Measurements from ENCODE around the gene DAZAP1.

Gene DAZAP1

DNA sequence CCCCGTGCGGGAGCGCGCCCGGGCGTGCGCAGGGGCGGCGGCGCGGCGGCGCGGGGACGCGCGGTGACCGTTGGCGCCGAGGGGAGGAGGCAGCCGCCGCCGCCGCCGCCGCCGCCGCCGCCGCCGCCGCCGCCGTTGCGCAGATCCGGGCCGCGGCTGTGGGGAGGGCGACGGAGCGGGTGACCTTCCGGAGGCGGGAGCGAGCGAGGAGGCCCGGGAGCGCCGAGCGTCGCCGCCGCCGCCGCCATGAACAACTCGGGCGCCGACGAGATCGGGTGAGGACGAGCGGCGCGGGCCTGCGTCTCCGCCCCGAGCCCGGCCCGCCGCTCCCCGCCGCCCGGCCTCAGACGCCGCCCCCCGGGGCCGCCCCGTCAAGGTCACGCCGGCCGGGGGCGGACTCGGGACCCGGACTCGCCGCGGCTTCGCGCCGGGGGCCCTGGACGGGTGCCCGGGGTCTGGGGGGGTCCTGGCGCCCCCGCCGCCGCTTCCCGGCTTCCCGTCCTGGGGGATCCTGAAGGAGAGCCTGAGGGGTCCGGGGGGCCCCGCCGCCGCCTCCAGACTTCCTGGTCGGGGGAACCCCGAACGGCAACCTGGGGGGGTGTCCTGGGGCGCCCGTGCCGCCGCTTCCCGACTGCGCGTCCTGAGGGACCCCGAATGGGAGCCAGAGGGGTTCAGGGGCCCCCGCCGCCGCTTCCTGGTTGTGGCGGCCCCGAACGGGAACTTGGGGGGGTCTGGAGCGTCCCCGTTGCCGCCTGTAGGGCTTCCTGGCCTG lies at the start of gene DAZAP1:
DAZAP1 (plus strand) TSS at position 59 of the 772 bp plus-strand sequence; CDS start at position 247, 188 bp downstream.
- DNase-seq = no peak

DNA sequence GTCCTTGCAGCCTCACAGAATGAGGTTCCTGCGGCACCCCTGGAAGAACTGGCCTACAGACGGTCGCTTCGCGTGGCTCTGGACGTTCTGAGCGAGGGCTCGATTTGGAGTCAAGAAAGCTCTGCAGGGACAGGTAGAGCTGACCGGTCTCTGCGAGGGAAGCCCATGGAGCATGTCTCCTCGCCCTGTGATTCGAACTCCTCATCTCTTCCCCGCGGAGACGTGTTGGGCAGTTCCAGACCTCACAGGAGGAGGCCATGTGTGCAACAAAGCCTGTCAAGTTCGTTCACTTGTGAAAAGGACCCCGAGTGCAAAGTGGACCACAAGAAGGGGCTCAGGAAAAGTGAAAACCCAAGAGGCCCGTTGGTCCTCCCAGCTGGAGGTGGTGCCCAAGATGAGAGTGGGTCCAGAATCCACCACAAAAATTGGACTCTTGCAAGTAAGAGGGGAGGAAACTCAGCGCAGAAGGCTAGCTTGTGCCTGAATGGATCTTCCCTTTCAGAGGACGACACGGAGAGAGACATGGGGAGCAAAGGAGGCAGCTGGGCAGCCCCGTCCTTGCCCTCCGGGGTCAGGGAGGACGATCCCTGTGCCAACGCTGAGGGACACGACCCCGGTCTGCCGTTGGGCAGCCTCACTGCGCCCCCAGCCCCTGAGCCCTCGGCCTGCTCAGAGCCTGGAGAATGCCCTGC lies 47.1 kb upstream of the DAZAP1 start:
- DNase-seq = no peak

DNA sequence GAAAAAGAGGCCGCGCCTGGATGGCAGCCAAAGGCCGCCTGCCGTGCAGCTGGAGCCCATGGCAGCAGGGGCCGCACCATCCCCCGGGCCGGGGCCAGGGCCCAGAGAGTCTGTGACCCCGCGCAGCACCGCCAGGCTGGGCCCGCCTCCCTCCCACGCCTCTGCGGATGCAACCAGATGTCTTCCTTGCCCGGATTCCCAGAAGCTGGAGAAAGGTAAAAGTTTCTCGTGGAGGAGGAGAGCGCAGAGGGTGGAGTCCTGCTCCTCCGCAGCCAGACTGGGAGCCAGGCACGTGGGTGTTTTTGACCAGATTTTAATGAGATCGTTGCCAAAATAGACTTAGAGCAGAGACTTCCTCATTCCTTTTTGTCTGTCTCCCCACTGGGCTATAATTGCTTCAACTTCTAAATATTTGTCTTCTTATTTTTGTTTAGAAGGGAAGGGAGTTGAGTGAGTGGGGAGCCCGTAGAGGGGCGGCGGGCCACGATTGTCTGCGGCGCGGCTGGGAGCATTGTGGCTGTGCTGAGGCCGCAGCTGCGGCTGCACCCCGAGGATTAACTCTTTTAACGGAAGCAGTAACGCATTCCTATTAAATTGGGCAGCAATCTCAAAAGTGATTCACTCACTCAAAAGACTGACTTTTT lies 46.4 kb upstream of the DAZAP1 start:
- no peak for DNase-seq

DNA sequence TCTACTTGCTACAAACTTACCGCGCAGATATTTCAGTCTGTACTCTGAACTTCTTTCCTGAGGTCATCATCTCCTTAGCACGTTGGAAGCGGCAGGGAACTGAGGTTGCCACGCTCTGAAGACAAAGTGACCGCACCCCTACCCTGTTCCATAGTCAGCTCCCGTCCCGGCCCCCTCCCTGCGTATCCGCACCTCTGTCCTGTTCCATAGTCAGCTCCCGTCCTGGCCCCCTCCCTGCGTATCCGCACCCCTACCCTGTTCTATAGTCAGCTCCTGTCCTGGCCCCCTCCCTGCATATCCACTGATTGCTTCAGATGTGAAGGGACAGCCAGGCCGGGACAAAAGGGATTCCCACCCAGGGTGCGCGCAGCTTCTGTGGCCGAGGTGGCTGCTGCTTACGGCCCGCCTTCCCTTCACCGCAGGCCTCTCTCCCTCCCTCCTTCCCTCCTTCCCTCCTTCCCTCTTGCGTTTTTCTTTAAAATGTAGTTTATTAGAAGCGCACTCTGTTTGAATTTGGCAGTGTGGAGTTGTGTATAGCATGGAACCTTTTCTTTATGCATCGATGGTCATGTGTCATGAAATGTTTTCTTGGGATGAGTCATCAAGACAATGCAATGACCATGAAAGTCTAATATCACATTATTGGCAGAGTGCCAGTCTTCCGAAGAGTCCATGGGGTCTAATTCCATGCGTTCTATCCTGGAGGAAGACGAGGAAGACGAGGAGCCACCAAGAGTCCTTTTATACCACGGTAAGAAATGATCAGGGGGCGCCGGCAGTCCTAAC lies 45.6 kb upstream of the DAZAP1 start:
- no peak for DNase-seq

DNA sequence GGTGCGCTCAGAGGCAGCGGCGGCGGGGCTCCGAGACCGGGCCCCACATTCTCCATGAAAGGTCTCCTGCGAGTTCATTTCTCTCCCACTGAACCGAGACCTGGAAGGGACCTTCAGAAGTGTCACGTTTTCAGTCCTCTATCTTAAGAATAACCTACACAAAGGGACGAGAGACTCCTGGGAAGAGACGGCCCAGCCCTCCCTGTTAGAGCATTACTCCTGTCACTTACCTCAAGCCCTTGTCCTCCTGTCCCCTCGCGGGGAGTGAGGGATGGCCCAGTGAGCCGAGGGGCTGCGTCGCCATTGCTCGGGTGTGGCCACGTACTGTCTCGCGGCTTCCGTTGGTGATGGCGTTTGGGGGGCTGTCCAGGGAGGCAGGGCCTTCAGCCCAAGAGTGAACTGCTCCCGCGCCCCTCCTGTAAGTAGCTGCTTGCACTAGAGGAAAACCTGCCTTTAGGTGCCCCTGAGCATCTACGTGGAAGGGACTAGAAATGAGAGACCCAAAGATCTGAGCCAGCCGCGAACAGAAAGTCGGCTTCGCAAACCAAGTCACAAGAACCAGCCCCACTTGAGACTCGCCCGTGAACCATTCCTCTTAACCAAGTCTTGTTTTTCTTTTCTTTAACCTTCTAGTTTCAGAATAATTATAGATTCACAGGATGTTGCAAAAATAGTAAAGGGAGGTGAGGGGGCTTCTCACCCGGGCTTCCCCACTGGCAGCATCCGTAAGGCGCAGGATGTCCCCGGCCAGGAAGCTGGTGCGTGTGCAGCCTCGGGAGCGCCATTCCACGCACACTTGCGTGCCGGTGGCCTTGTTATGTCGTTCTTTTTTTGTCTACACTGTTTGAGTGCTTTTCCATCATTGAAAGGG lies 44.8 kb upstream of the DAZAP1 start:
- no peak for DNase-seq

DNA sequence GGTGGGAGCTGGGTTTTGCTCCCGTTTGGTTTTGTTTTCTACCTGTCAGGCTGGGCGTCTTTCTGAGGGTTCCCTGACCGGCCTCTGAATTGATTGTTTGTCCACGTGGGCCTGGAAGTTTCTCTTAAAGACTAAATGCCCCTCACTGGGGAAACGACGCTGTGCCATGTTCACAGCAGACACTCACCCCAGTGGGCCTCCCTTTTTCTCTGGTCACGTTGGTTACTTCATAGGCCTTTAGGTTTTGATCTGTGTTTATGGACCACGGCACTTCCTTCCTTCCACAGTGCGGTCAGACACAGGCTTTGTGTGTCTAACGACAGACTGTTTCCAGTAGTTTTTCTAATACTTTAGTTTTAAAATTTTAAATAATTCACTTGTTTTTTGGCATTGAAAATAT lies 43.8 kb upstream of the DAZAP1 start:
- DNase-seq = no peak

DNA sequence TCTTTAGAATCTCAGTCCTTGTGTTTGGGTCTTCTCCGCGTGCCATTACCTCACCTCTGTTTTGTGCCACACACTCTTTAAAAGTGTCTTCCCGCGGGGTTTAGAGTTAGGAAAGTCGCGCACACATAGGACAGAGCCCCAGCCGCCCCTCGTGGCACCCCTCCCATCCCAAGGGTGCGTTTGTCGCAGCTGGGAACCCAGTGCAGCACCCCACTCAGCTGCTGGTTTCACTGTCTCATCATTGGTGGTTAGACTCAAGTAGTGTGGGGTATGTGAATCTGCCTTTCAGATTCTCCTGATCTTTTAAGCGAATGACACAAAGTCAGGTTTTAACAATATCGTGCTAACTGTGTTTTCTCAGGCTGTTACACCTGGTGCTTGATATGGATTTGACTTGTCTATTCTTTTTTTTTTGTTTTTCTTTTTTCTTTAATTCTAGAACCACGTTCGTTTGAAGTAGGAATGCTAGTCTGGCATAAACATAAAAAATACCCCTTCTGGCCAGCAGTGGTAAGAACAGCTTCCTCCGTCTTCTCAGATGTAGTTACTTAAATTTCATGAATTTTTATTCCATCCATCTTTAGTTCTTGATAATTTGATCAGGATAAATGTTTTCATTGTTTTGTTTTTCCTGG lies 43.2 kb upstream of the DAZAP1 start:
- DNase-seq = no peak

DNA sequence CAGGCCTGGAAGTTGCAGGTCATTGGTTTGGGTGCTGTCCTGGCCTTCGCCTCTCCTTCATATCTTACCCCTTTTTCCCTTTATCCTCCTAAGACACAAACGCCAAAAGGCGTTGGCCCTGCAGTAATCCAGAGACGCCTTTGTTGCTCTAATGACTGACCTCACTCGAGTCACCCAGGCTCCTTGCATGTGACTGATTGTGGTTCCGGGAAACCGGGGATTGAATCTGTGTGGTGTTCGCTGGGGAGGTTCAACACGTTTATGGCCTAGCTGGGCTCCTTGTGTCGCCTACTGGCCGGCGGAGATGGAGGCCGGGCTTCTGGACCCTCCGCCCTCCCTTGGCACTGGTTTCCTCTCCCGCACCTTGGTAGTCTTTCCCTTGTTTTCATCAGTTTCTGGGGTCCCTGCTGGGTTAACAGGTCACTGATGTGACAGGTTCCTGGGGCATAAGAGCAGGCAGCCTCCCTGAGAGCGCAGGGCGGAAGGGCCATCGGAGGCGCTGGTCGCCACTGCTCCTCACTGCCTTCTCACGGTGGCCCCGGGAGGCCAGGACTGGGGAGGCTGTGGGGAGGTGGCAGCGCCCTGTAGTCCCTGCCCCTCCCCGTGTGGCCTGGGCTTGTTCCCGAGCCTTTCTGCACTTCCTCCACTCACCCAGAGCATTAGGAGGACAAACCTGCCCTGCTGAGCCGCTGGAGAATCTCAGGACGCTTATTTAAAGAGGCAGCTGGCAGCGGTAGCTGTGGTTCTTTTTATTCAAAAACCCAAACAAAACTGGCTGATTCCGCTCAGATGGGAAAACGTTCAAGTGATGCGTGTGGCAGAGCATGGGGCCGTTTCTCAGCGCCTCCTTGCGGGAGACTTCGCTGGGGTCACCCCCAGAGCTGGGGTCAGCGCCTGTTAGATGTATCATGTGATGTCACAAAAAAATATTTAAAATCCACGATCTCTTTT lies 41.8 kb upstream of the DAZAP1 start:
- no peak for DNase-seq

DNA sequence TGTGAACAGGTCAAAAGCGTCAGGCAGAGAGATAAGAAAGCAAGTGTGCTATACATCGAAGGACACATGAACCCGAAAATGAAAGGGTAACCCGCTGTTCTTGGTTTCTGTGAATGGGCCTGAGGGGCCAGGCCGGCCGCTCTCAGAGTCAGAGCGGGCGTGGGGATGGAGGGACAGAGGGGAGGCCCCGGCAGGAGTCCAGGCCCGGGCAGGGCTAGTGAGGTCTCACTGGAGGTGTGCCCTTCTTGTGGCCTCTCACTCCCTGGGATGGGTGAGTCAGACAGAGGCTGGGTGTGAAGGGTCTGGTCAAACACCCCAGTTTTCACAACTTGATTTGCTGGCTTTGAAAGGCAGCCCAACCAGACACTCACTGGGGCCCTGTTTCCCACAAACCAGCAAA lies 41.1 kb upstream of the DAZAP1 start:
- no peak for DNase-seq

DNA sequence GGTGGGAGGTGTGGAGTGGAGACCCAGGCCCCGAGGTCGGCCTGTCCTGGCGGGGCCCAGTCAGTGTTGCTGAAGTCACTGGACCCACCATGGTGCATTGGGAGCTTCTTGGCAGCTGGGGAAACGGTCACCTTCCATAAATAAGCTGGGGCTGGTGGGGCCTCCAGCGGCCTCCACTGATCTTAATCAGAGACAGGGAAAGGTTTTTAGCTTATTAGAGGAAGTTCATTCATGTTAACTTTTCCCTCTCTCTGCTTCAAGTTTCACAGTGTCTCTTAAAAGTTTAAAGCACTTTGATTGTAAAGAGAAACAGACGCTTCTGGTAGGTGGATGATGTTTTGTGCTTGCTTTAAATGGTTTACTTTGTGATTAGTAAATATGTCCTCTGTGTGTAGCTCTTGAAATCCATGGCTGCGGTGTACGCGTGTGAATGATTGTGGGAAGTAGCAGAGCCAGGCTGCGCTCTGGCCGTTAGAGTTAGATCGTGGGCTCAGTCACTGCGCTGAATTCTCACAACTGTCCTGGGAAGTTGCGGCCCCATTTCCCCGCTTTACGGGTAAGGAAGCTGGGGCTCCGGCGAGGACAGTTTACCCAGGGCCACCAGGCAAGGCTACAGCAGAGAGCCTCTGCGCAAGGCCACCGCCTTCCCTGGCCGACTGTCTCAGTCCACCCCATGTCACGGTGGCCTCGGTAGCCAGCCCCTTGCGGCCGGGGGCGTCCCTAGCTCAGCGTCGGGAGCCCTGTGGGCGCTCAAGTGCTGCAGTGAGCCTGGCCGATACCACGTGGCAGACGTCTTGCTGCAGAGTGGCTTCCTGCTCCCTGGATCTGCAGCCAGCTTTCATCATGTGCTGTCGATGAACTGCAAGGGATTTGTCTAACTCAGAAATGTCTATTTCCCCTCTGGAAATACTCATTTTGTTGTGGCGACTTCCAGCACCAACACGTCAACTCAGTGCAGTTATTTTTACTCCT lies 40.2 kb upstream of the DAZAP1 start:
- no peak for DNase-seq

DNA sequence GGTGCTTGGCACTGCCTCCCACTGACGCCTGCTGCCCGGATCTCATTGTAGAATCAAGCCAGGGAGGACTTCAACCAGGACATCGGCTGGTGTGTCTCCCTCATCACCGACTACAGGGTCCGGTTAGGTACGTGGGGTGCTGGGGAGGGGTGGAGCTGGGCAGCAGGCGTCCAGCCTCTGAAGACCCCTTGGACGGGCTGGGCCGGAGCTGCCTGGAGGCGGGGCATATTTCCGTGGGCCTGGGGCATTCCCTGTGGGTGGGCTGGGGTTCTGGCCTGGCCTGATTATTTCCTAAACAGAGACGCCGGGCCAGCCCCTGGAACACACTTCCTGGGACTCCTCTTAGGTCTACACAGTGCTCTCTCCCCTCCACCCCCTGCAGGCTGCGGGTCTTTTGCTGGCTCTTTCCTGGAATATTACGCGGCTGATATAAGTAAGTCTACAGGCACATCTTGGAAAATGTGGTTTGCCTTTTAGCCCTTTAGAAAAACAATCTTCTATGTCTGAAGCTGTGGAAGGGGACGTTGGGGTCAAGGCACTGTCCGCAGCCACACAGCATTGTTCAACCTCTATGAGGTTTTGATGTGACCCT lies 38.1 kb upstream of the DAZAP1 start:
- DNase-seq = no peak

DNA sequence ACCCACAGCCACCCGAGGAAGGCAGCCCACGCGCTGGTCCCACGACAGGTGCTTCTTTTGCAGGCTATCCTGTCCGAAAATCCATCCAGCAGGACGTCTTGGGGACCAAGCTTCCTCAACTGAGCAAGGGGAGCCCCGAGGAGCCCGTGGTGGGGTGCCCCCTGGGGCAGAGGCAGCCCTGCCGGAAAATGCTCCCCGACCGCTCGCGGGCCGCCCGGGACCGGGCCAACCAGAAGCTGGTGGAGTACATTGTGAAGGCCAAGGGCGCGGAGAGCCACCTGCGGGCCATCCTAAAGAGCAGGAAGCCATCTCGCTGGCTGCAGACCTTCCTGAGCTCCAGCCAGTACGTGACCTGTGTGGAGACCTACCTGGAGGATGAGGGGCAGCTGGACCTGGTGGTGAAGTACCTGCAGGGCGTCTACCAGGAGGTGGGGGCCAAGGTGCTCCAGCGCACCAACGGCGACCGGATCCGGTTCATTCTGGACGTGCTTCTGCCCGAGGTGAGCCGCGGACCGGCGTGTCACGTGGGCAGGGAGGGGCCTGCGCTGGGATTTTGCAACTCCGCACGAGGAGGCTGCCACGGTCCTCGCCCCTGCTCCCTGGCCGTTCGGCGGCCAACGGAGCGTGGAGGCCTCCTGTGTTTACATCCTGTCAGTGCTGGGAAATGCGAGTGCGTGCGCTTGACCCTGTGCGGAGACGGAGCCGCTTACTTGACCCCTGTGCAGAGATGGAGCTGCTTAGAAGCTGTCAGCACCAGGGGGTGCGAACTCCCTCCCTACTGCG lies 36.6 kb upstream of the DAZAP1 start:
- no peak for DNase-seq

DNA sequence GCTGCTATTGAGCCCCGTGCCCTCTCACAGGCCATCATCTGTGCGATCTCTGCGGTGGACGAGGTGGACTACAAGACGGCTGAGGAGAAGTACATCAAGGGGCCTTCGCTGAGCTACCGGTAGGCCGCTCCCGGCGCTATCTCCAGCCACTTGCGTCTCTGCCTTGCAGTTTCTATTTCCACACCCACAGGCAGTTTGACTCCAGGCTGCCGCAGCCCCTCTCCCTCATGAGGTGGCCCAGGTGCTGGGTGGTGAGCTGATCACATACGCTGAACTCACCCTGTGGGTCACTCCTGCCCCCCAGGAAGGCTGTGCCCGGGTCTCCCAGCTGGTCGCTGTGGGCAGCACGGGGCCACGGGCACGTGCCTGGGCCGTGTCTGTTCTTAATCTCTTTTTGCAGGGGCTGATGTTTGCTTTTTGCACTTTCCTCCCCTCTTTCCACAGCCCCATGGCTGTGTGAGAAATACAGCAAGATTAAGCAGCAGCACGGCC lies 34.3 kb upstream of the DAZAP1 start:
- no peak for DNase-seq

DNA sequence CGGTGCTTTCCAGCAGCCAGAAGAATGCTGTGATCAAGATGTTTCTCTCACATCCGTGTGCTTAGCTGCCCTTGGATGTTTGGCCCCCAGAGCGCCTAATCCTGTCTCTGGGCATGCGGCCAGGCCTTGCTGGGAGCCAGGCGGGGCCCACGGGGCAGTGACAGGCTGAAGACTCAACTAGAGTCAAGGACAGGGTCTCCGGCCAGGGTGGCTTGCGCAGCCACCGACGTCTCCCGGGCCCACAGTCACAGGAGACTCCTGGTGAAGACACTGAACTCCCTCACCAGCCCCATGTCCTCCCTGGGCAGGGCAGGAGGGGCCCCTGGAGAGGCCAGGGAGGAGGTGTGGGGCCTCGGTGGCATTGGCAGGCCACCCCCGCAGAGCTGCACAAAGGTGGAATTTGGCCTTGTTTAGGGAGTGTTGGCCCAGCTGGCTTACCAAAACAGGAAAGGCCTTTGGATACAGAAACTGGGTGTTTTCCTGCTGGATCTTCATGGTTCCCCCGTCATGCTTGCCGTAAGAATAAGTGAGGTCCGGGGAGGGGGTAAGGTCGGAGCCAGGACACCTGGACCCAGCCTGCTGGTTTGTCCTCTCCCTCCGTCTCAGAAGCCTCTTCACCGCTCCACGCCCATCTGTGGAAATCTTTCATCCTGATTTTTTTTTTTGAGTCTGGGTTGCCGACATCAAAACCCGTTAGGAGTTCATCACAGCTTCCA lies 33.7 kb upstream of the DAZAP1 start:
- DNase-seq = no peak

DNA sequence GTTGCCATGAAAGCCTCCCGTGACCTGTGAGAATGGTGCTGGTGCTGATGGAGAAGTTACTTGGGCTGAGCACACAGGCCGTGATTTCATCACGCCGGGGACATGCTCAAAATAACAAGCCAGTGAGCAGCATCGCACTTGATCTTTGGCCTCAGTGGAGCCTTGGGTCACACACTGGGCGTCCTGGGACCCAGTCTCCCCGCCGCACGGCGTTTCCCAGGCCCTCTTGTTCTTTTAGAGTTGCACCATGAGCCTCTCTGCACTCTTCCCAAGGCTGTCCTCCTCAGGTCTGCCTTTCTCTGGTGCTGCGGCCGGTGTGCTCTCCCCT lies 33.2 kb upstream of the DAZAP1 start:
- no peak for DNase-seq

DNA sequence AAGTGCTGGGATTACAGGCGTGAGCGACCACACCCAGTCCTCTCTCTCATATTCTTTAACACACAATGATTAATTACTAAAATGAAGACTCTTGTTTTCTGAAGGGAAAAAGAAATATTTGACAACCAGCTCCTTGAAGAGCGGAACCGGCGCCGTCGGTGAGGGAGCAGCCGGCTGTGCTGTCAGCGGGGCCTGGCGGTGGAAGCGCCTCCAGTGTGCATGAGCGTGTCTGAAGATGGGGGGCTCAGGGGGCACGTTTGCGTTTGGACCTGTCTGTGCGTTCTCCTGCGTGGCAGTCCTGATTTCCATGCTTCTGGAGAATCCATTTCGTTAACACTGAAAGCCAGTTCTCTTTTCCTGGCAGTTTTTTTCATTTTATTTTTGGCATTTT lies 31.0 kb upstream of the DAZAP1 start:
- no peak for DNase-seq

Data from NCI-H526 treated with DMSO at 0.1 percent for 48 hours (cell line).